Endothelial cell (in vitro differentiated cells): ENCODE results near the gene ETV4. TPM values are rescaled to one million over a fixed set of nuclear protein-coding genes. Genes with fewer than 3 reads are reported as not detected.
"Not testable (repeated sequence)": the region's sequence is repeated elsewhere in the genome, so short reads cannot be mapped to it uniquely, and the experiment has no call there.

Source experiments
- DNase-seq: peaks from one replicate; pipeline ENCODE4 v3.0.0; 2021; ENCODE audit warnings: low spot score
- H3K27ac Mint-ChIP-seq: one replicate; pipeline ENCODE4 v1.8.0; 2021; ENCODE audit warnings: mixed read lengths, inconsistent platforms; ENCODE audit not compliant: unreplicated experiment
- H3K27me3 Mint-ChIP-seq: one replicate; pipeline ENCODE4 v1.8.0; 2021; ENCODE audit warnings: mild to moderate bottlenecking, moderate library complexity, mixed read lengths, inconsistent platforms; ENCODE audit not compliant: unreplicated experiment
- H3K36me3 Mint-ChIP-seq: one replicate; pipeline ENCODE4 v1.8.0; 2021; ENCODE audit warnings: mild to moderate bottlenecking, low read depth, mixed read lengths, inconsistent platforms; ENCODE audit not compliant: unreplicated experiment
- H3K4me1 Mint-ChIP-seq: one replicate; pipeline ENCODE4 v1.8.0; 2021; ENCODE audit warnings: mild to moderate bottlenecking, mixed read lengths, inconsistent platforms; ENCODE audit not compliant: unreplicated experiment
- H3K4me3 Mint-ChIP-seq: one replicate; pipeline ENCODE4 v1.8.0; 2021; ENCODE audit warnings: mild to moderate bottlenecking, mixed read lengths, inconsistent platforms; ENCODE audit not compliant: unreplicated experiment
- H3K9me3 Mint-ChIP-seq: one replicate; pipeline ENCODE4 v1.8.0; 2021; ENCODE audit warnings: mixed read lengths, inconsistent platforms; ENCODE audit not compliant: unreplicated experiment
- total RNA-seq: library from RNA; stranded (reverse); fragmentation: NEBNext Ultra II Directional; extraction: Animal tissue kit (Norgen Biotek cat#: 25700); gene quantifications from one replicate; pipeline ENCODE4 v1.2.1, GENCODE V29; 2021; ENCODE audit not compliant: unreplicated experiment
- TF ChIP-seq, protein P1 (sequence below): fragments of 200-600 bp; sonication (generic); IDR thresholded peaks from one replicate; pipeline ENCODE4 v1.5.0; 2021; ENCODE audit warnings: antibody characterized with exemption; ENCODE audit not compliant: unreplicated experiment

Gene ETV4
- total RNA-seq, 1 donor from 2014 or later: 37.1 TPM

DNA sequence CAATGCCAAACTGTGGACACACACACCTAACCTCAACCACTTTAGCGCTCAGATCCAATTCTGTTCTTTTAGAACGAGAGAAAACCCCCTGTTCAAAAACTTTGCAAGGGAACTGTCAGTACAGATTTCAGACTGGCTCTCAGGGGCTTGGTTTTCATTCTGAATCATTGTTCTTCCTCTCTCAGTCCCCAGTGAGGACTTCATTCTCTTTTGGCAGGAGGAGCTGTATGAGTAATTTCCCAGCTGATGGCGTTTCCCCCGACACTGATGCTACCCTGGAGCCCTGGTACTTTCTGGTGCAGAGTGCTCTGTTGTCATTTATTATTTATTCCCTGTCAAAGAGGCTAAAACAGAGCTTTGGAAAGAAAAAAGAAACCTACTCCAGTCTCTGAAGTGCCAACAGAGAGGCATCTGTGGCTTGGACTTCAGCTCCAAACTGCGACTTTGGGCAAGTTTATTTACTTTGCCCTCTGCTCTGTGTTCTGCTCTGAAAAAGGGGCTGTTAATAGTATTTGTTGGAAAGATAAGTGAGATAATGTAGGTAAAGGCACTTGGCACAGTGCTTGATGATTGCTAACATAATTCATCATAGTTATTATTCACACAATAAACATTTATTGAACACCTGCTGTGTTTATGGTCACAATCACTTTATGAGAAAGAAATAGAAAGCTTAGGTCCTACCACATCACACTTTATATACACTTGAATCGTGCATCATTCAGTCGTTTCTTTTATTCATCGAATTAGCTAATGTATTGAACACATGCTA is 28.3 kb downstream of the ETV4 start:
- TF ChIP-seq, protein P1, sequence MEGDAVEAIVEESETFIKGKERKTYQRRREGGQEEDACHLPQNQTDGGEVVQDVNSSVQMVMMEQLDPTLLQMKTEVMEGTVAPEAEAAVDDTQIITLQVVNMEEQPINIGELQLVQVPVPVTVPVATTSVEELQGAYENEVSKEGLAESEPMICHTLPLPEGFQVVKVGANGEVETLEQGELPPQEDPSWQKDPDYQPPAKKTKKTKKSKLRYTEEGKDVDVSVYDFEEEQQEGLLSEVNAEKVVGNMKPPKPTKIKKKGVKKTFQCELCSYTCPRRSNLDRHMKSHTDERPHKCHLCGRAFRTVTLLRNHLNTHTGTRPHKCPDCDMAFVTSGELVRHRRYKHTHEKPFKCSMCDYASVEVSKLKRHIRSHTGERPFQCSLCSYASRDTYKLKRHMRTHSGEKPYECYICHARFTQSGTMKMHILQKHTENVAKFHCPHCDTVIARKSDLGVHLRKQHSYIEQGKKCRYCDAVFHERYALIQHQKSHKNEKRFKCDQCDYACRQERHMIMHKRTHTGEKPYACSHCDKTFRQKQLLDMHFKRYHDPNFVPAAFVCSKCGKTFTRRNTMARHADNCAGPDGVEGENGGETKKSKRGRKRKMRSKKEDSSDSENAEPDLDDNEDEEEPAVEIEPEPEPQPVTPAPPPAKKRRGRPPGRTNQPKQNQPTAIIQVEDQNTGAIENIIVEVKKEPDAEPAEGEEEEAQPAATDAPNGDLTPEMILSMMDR: no peak
- Mint-ChIP-seq H3K27me3 (no peaks in the 10 kb centered on the region), H3K27ac (no peak overlapping the region), H3K9me3 (no peaks in the 10 kb centered on the region), H3K4me1 (peaks cover 8% of the 10 kb centered on the region), H3K36me3 (peaks cover 32% of the 10 kb centered on the region), H3K4me3 (no peak overlapping the region)
- DNase-seq: no peak

DNA sequence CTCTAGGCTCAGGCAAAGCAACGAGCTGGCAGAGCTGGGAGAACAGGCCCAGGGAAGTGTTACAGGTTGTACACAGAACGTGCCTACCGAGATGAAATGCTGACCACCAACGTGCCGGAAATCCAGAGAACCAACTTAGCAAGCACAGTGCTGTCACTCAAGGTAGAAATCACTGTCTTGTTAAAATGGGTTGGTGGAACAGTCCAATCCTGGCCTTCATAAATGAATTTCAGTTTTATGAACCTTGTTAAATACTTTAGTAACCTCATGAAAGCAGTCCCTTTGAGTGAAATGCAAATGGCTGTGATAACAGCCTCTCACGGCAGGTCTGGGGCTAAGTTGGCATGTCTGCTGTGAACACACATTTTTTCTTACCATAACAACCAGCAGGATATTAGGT is 29.0 kb downstream of the ETV4 start:
- Mint-ChIP-seq H3K9me3 (no peaks in the 10 kb centered on the region), H3K27me3 (peaks cover 2% of the 10 kb centered on the region), H3K27ac (no peak overlapping the region), H3K4me1 (peaks cover 8% of the 10 kb centered on the region), H3K36me3 (peaks cover 37% of the 10 kb centered on the region), H3K4me3 (no peak overlapping the region)
- no peak for DNase-seq
- TF ChIP-seq, protein P1: no peak

DNA sequence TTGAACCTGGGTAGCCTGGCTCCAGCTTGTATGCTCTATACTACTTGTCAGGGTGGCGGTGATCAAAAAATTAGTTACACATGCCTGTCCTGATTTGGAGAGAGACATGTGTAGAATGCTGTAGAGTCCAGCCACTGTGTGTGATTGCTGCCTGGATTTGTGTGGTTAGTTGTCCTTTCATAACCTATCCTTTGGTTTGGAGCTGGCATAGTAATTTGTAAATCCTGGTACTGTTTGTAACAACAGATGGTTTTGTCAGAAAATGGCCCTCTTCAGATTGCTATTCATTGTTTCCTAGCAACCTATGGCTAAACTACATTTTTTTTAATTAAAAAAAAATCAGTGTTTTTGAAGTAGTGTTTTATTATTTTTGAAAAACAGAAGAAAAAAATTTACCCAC is 30.5 kb downstream of the ETV4 start:
- H3K27me3 Mint-ChIP-seq: peaks cover 2% of the 10 kb centered on the region
- TF ChIP-seq, protein P1: no peak
- DNase-seq: no peak
- peaks cover 7% of the 10 kb centered on the region for H3K4me1 Mint-ChIP-seq
- H3K4me3 Mint-ChIP-seq: no peak overlapping the region
- peaks cover 32% of the 10 kb centered on the region for H3K36me3 Mint-ChIP-seq
- no peak overlapping the region for H3K27ac Mint-ChIP-seq
- no peaks in the 10 kb centered on the region for H3K9me3 Mint-ChIP-seq

DNA sequence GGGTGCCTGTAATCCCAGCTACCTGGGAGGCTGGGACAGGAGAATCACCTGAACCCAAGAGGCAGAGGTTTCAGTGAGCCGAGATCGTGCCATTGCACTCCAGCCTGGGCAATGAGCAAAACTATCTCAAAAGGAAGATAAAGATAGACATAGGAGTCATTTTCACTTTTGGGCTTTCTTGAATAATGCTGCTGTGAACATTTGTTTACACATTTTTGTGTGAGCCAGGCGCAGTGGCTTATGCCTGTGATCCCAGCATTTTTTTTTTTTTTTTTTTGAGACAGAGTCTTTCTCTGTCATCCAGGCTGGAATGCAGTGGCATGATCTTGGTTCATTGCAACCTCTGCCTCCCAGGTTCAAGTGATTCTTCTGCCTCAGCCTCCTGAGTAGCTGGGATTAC is 34.9 kb downstream of the ETV4 start:
- not testable (repeated sequence) for H3K4me3 Mint-ChIP-seq, DNase-seq, H3K9me3 Mint-ChIP-seq, H3K27ac Mint-ChIP-seq, H3K4me1 Mint-ChIP-seq, H3K27me3 Mint-ChIP-seq
- H3K36me3 Mint-ChIP-seq: peaks cover 32% of the 10 kb centered on the region

DNA sequence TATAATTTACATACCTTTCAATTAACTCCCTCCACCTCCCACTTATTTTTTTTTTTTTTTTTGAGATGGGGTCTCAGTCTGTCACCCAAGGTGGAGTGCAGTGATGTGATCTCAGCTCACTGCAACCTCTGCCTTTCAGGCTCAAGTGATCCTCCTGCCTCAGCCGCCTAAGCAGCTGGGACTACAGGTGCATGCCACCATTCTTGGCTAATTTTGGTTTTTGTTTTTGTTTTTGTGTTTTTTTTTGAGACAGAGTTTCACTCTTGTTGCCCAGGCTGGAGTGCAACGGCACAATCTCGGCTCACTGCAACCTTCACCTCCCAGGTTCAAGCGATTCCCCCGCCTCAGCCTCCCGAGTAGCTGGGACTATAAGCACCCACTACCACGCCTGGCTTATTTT is 36.7 kb downstream of the ETV4 start:
- not testable (repeated sequence) for H3K27ac Mint-ChIP-seq, H3K4me3 Mint-ChIP-seq, DNase-seq, H3K4me1 Mint-ChIP-seq, H3K9me3 Mint-ChIP-seq, H3K27me3 Mint-ChIP-seq
- H3K36me3 Mint-ChIP-seq: peaks cover 35% of the 10 kb centered on the region

DNA sequence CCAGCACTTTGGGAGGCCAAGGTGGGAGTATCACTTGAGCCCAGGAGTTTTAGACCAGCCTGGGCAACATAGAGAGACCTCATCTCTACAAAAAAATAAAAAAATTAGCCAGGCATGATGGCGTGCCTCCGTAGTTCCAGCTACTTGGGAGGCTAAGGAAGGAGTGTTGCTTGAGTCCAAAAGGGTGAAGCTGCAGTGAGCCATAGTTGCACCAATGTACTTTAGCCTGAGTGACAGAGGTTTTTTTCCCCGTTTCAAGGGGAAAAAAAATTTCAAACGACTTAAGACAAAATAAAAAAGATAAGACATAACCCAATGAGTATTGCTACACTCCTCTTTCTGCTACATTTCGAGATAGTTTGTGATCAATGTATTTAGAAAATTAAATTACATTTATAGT is 55.5 kb downstream of the ETV4 start:
- H3K4me3 Mint-ChIP-seq: no peak overlapping the region
- no peaks in the 10 kb centered on the region for H3K27me3 Mint-ChIP-seq
- DNase-seq: no peak
- H3K27ac Mint-ChIP-seq: no peak overlapping the region
- peaks cover 32% of the 10 kb centered on the region for H3K36me3 Mint-ChIP-seq
- no peaks in the 10 kb centered on the region for H3K9me3 Mint-ChIP-seq
- TF ChIP-seq, protein P1: no peak
- H3K4me1 Mint-ChIP-seq: no peaks in the 10 kb centered on the region
